HG02884 (cell line): ENCODE data around the gene C1orf167.

ENCODE experiments used
- ATAC-seq: cut with Tn5 transposase; IDR thresholded peaks from one replicate; pipeline ENCODE4 v1.9.1; 2021; ENCODE audit warnings: mild to moderate bottlenecking, moderate library complexity; ENCODE audit not compliant: unreplicated experiment

Gene C1orf167, protein sequence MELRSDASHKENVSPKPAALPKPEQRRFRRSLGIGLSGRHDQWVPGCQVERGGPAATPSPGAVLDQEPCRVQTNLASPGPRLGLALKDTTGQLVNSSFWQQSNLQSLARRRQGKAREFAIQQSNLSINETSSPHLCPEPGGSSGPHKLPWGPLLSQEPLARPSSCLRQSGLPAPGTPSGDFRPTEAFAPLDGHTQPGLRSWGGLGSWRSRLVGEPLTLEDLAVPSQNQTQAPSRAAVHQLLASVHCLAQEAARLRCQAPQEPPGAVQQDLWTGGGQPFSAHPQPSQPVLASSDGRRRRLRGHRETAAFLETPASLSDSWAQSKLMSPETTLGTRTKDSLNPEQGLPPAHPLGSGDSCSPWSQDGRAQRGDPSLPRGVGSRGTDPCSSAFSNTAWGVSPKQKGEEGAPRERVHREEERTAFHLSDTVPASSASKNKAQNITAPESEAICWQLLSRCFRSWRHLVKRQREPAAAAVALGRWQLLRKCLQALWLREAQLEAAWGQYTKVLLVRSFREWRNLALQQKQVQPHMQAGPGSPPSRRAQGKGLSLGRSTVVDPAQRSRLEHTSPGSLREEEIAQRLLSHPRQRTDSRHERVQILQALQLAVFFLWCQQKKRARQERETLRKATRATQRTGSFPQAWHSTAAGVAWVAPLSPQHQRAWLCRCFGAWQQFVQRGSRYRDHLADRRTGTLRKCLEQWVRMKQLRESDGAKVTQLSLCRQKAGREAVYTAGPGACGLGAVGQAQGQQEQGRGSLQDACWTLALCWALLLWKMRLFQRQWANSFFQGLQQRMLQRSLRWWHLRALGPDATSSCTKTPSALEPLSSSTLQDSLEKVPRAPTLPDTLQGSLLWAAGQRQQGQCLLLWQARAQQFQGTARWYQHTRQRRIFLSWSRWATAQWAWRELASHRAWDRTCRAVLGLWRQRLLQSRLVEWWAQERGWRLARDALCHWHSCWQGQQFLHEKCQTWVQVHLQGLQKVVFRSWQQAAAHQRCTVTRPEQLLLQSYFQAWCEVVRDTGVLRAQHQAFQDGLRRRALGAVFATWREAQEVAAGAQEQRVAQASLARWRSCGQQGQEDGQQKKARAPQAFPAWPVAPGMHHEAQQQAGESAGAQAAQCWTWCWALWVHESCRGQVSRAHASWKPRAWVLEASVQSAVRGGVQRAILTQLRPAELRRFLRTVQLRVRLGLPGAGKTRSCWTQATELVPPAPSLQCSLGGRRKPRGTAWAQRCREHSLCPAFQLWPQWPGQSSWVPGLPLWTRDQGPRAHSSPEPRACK (N-terminal part only)

DNA sequence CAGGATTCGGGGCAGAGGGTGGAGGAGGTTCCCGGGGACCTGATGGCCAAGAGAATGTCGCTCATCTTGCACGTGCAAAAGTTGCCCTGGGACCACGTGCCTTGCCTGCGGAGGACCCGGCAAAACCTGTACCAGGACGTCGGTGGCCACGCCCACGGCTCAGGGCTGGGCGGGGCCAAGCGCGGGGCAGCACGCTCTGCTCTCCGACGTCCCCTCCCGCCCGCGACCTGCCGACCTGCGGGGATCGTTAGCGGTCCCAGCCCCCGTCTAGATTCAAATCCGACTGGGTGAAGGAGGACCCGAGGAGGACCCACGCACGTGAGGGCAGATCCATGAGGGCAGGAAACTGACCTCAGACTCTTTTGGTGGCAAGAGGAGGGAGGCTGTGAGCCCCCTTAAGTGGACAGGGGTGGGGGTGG, at the start of gene C1orf167:
Gene C1orf167 (plus strand): TSS at position 206 of the 419 bp plus-strand sequence. CDS start 2,208 bp downstream, outside the sequence.
- no peak for ATAC-seq

- ATAC-seq, result no peak
Observed at GRCh38 chr1:11712285-11712684, 49.7 kb upstream of the C1orf167 start.

DNA sequence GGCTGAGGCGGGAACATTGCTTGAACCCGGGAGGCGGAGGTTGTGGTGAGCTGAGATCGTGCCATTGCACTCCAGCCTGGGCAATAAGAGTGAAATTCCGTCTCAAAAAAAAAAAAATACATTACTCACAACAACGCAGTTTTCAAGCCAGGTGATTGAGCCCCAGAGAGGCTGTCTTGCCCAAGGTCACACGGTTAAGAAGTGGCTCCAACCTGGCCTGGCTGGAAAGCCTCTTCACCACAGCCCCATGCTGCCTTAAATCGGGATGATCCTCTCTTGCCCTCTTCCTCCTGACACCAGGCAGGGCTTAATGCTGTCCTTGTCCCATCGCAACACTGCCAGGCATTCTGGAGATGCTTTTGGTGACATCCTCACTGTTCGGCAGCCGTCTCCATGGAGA, 48.9 kb upstream of the C1orf167 start:
- no peak for ATAC-seq

GRCh38 chr1:11714831-11715575, 47.0 kb upstream of the C1orf167 start:
- no peak for ATAC-seq

GRCh38 chr1:11719313-11720032, 42.5 kb upstream of the C1orf167 start:
- ATAC-seq, result no peak

DNA sequence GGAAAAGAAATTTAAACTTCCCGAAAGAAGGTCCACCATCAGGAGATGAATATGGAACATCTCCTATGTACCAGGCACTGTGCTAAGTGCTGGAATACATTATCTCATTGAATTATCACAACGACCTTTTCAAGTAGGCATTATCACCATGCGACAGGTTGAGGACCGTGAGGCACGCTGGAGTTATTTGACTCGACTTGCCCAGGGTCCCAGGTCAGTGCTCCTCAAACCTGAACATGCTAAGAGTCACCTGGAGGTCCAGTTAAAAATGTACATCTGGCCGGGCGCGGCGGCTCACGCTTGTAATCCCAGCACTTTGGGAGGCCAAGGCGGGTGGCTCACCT, 42.0 kb upstream of the C1orf167 start:
- no peak for ATAC-seq

GRCh38 chr1:11720525-11720924, 41.5 kb upstream of the C1orf167 start:
- no peak for ATAC-seq

DNA sequence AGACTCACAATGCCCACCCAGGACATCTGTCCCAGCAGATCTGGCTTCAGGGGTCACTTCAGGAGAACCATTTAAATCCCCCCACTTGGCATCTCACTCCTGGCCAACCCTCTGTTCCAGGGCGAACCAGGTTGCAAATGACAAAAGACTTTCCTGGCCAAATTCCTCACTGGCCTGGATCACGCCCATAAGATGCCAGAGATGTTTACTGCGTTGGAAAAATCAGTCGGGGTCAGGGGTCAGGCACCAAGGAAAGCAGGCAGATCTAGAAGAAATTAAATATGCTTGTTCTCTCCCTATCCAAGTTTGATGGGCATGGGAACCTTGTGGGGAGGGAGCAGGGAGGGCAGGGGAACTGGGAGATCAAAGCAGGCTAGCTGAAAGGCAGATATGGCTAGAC, 40.7 kb upstream of the C1orf167 start:
- no peak for ATAC-seq

GRCh38 chr1:11722538-11722937, 39.5 kb upstream of the C1orf167 start:
- ATAC-seq, result no peak

DNA sequence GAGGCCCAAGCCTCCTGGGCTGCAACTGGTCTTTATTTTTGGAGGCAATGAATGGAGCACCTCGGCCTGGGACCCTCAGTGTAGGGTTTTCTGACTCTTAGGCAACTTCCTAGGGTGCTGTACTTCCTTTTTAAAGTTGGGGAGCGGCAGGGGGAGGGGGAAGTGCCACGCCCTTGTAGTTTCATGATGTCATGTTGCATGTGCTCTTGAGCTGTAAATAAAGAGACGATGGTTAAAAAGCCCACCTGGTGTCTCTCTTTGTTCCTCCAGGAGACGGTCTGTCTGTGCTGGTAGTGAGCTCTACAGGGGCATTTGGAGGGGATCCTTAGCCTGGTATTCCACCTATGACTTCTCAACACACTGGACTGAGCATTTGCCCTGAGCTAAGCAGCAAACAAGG, 36.4 kb upstream of the C1orf167 start:
- no peak for ATAC-seq

DNA sequence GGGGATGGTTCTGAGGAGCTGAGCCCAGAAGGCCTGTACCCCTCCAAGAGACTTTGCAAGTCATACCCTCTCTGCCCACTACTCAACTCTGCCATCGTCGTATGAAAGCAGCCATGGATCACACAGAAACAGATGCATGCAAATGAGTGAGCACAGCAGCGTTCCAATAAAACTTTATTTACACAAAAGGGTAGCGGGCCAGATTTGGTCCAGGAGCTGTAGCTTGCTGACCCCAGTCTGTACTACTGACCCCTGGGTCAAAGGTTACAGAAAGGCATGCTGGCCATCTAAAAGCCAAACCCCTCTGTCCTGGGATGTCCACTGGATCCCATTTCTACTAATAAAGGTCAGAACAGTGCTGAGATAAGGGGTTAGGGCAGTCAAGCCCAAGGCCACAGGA, 34.9 kb upstream of the C1orf167 start:
- ATAC-seq, result no peak

DNA sequence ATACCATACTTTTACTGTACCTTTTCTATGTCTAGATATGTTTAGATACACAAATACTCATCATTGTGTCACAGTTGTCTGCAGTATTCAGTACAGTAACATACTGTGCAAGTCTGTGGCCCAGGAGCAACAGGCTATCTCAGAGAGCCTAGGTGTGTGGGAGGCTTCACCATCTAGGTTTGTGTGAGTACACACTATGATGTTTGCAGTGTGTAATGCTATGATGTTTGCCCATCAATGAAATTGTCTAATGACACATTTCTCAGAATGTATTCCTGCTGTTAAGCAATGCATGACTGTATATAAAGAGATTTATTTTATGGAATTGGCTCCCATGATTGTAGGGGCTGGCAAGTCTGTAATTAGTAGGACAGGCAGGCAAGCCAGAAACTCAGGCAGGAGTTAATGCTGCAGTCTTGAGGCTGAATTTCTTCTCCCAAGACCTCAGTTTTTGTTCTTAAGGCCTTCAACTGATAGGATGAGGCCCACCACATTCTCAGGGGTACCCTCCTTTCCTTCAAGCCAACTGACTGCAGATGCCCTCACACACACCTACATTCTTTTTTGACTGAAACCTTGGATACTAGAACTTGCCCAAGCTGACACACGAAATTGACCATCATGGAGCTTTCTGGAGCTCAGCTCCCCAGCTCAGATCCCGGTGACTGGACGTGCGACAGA, 33.7 kb upstream of the C1orf167 start:
- no peak for ATAC-seq

DNA sequence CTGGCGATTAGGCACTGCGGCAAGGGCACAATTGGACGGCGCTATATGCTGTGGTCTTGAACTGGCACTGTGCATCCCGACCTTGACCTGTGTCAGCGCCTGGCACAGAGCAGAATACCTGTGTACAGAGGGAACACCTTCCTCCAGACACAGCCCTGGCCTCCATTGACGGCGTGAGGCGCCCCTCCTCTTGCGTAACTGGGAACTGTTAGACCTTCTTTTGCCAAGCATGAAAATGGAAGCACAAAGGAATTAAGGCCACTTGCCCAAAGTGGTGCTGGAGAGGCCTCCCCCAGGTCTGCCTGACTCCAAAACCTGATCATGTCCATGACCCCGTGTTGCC, 32.9 kb upstream of the C1orf167 start:
- ATAC-seq, result no peak

GRCh38 chr1:11729498-11730428, 32.2 kb upstream of the C1orf167 start:
- ATAC-seq, result no peak

- no peak for ATAC-seq
Observed at GRCh38 chr1:11730429-11730891, 31.5 kb upstream of the C1orf167 start.

DNA sequence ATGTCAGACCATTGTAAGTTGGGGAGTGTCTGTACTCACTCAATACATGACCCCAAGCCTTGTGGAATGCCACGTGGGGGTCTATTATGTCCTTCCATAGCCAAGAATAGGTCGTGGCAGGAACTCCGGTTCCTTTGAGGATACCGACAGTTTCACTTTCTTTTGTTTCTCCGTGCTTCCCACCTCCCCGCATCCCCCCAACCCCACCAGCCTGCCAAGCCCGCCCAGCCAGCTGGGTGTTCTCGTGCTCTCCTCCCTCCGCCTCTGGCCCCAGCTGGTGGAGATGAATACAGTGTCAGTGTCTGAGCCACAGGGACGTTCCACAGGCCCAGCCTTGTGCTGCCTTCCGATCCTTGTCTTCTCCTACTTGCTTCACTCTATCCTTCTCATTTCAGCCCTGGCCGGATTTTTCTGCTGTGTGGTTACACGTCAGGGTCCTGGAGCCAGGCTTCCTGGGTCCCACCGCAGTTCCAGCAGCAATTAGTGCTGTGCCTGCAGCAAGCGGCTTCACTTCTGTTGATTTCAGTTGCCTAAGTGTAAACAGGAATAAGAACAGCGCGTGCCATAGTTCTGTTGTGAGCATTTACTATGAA, 30.2 kb upstream of the C1orf167 start:
- ATAC-seq, result no peak

GRCh38 chr1:11733306-11733705, 28.7 kb upstream of the C1orf167 start:
- ATAC-seq, result no peak

DNA sequence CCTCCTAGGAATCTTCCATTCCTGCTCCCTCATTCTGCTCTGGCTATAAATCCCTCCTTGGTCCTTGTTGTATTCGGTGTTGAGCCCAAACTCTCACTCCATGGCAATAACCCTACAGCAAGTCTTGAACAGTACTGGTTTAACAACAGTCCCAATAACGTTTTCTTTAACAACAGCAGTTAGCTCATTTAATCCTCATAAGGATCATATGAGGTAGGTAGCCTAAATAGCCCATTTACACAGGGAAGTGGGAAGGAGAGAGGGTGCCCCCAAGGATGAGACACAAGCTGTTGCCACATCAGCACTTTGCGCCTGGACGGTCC, 26.5 kb upstream of the C1orf167 start:
- no peak for ATAC-seq
